A549 (cell line): Measurements from ENCODE around the gene IGF1.

Experiments used
- CTCF ChIP-seq: fragments of >200 bp; sonication (Bioruptor Twin); formaldehyde crosslinking; IDR thresholded peaks from 3 replicates; pipeline ENCODE4 v1.5.1; 2016
- EHMT2 ChIP-seq: fragments of 200-600 bp; sonication (generic); IDR thresholded peaks from 2 replicates; pipeline ENCODE4 v1.6.1; 2016; ENCODE audit warnings: antibody characterized with exemption, low read depth, mild to moderate bottlenecking, moderate library complexity
- EP300 ChIP-seq, 2 experiments: fragments of >200 bp; sonication (Bioruptor Twin); formaldehyde crosslinking; IDR thresholded peaks; 2 replicates in 1 of 2; 3 replicates in 1 of 2; pipeline ENCODE4 v1.6.1; 2016 to 2017
- ESRRA ChIP-seq: fragments of 150-350 bp; IDR thresholded peaks from 2 replicates; pipeline ENCODE4 v1.6.1; 2014; ENCODE audit warnings: mild to moderate bottlenecking, low read length, borderline replicate concordance
- HMGXB4 ChIP-seq: fragments of 250-450 bp; sonication (Bioruptor Pico); IDR thresholded peaks from 2 replicates; pipeline ENCODE4 v1.5.0; 2021; ENCODE audit warnings: mild to moderate bottlenecking, moderate library complexity, borderline replicate concordance
- NFE2L2 ChIP-seq: fragments of 150-350 bp; conservative IDR thresholded peaks from 2 replicates; pipeline ENCODE4 v1.6.1; 2014; ENCODE audit warnings: low read length
- NR3C1 ChIP-seq: fragments of >200 bp; sonication (Bioruptor Twin); formaldehyde crosslinking; IDR thresholded peaks from 3 replicates; pipeline ENCODE4 v1.6.1; 2017
- POLR2A ChIP-seq: IDR thresholded peaks from 2 replicates; pipeline ENCODE4 v1.6.1; 2012; ENCODE audit warnings: mild to moderate bottlenecking, low read length
- RAD21 ChIP-seq, 2 experiments: fragments of >200 bp in 1 of 2; sonication (Bioruptor Twin) in 1 of 2; formaldehyde crosslinking in 1 of 2; IDR thresholded peaks in 1 of 2; conservative IDR thresholded peaks in 1 of 2; 2 replicates in 1 of 2; 3 replicates in 1 of 2; pipeline ENCODE4 v1.6.1; 2012 to 2018; ENCODE audit warnings: inconsistent platforms in 1 of 2
- ZSCAN20 ChIP-seq: fragments of 250-450 bp; sonication (Bioruptor Pico); IDR thresholded peaks from 2 replicates; pipeline ENCODE4 v1.8.0; 2022; ENCODE audit warnings: mild to moderate bottlenecking, moderate library complexity

GRCh38 chr12:102471556-102471955 is 8.8 kb downstream of the IGF1 start:
- TF ChIP-seq CTCF: no peak
- TF ChIP-seq POLR2A: no peak
- TF ChIP-seq HMGXB4 (CRISPR knock-in tag): no peak
- no peak for TF ChIP-seq EP300 (IDR thresholded peaks at IDR 0.05)
- no peak for TF ChIP-seq EHMT2
- TF ChIP-seq NFE2L2: no peak
- TF ChIP-seq ESRRA: no peak
- no peak for TF ChIP-seq ZSCAN20 (CRISPR knock-in tag)
- TF ChIP-seq NR3C1: no peak
- no peak for TF ChIP-seq RAD21 (conservative IDR thresholded peaks at IDR 0.05 in 1 of 2, IDR thresholded peaks at IDR 0.05 in 1 of 2)
